ENCODE measurements around the gene TRIM41.

The TRIM41 gene

GRCh38 chr5:181231432-181231831, 8.4 kb downstream of the TRIM41 start:
- DNase-seq (ENCODE audit: low spot score): no peak

GRCh38 chr5:181232593-181232992, 9.5 kb downstream of the TRIM41 start:
- DNase-seq (ENCODE audit: low spot score): no peak

GRCh38 chr5:181233088-181233800, 10.2 kb downstream of the TRIM41 start:
- DNase-seq (ENCODE audit: low spot score): no peak

GRCh38 chr5:181233801-181234454, 10.8 kb downstream of the TRIM41 start:
- DNase-seq (ENCODE audit: low spot score): no peak

GRCh38 chr5:181234455-181235306, 11.6 kb downstream of the TRIM41 start:
- no peak for DNase-seq (ENCODE audit: low spot score)

GRCh38 chr5:181235323-181235688, 12.2 kb downstream of the TRIM41 start:
- no peak for DNase-seq (ENCODE audit: low spot score)

- DNase-seq (ENCODE audit: low spot score): no peak
Measured at GRCh38 chr5:181235689-181236366, 12.7 kb downstream of the TRIM41 start.

- no peak for DNase-seq (ENCODE audit: low spot score)
Measured at GRCh38 chr5:181236471-181236870, 13.4 kb downstream of the TRIM41 start.

GRCh38 chr5:181236954-181237641, 14.0 kb downstream of the TRIM41 start:
- no peak for DNase-seq (ENCODE audit: low spot score)

GRCh38 chr5:181237729-181238385, 14.8 kb downstream of the TRIM41 start:
- no peak for DNase-seq (ENCODE audit: low spot score)

- DNase-seq (ENCODE audit: low spot score): no peak
Measured at GRCh38 chr5:181239062-181239663, 16.1 kb downstream of the TRIM41 start.

- no peak for DNase-seq (ENCODE audit: low spot score)
Measured at GRCh38 chr5:181241393-181241975, 18.4 kb downstream of the TRIM41 start.

GRCh38 chr5:181242031-181242451, 19.0 kb downstream of the TRIM41 start:
- no peak for DNase-seq (ENCODE audit: low spot score)

- DNase-seq (ENCODE audit: low spot score): peak; percentile 34
Measured at GRCh38 chr5:181243018-181243563, 20.0 kb downstream of the TRIM41 start.

- DNase-seq (ENCODE audit: low spot score): peak; percentile 94
Measured at GRCh38 chr5:181243564-181244343, 20.7 kb downstream of the TRIM41 start, which contains the start of gene RACK1. Gene RACK1, minus strand, starts transcription at chr5:181243906. Its CDS starts 106 bp downstream, at chr5:181243800.

GRCh38 chr5:181245427-181246275, 22.6 kb downstream of the TRIM41 start:
- DNase-seq (ENCODE audit: low spot score): no peak

- peak; percentile 79 for DNase-seq (ENCODE audit: low spot score)
Measured at GRCh38 chr5:181246276-181247049, 23.4 kb downstream of the TRIM41 start.

Data from pons (tissue), 1 donor.